AG09319 (cell line): Measurements from ENCODE around the gene IRF3.

ENCODE experiments used
- DNase-seq: peaks from one replicate; pipeline ENCODE4 v3.0.0-alpha.2; 2010; ENCODE audit warnings: low read depth; ENCODE audit errors: extremely low read depth
- CTCF ChIP-seq: IDR thresholded peaks from 2 replicates; pipeline ENCODE4 v1.5.1; 2011; ENCODE audit warnings: low read depth, mild to moderate bottlenecking, inconsistent platforms, low read length, moderate library complexity

IRF3 gene

DNA sequence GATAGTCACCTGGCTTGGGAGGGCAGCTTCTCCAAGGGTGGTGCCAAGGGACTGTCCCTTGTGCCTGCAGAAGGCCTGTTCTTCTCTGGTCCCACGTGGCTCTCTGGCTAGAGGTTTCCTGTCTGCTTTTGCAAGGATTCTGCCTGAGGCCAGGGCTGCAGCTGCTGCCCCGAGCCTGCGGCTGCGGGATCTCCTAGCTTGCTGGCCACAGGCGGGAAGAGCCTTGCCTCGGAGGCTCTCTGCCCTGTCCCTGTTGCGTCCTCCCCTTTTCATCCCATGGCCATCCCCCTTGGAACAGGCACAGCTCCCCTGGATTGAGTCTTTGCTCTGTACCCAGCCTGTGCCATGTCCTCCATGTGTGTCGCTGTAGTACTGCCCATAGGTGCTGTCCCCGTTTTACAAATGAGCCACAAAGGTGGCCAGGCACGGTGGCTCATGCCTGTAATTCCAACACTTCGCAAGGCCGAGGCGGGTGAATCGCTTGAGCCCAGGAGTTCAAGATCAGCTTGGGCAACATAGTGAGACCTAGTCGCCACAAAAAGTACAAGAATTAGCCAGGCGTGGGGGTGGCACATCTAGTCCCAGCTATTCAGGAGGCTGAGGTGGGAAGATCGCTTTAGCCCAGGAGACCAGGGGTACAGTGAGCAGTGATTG, 9.1 kb downstream of the IRF3 start:
- no peak for TF ChIP-seq CTCF
- DNase-seq = no peak

DNA sequence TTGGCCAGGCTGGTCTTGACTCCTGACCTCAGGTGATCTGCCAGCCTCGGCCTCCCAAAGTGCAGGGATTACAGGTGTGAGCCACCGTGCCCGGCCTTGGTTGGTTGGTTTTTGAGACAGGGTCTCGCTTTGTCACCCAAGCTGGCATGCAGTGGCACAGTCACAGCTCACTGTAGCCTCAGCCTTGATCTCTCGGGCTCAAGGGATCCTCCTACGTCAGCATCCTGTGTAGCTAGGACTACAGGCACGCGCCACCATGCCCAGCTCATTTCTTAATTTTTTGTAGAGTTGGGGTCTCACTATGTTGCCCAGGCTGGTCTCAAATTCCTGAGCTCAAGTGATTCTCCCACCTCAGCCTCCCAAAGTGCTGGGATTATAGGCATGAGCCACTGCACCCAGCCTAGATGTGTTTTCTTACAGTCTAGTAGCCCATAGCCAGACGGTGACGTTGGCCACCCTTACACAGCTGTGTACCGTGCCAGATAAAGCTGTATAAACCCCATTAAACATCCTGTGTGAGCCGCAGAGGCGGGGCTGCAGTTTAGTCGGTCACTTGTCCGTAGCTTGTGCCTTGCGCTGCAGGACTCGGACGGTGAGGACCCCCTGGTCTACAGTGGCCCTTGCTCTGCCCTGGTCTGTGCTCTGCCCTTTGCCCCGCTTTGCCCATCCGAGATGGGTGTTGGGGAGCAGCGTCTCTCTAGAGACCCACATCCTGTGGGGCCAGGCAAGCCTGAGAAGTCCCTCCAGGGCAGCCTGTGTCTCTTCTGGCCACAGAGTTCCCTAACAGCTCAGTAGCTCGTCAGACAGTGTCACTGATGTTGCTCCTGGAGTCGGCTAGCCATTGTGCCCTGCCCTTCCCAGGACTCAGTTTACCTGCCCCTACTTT, 9.8 kb downstream of the IRF3 start:
- DNase-seq = no peak
- no peak for TF ChIP-seq CTCF

DNA sequence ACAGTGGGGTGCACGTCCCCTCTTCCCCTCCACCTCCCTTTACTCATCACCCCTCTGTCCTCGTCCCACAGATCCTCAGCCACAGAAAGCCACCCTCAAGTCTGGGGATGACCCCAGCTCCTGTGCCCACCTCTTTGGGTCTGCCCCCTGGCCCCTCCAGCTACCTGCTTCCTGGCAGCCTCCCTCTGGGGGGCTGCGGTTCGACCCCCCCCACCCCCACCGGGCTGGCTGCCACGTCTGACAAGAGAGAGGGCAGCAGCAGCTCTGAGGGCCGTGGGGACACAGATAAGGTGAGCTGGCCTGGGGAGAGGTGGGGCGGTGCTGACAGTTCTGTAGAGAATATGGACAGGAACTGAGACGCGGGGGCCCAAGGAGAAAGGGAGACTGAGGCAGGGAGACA, 11.1 kb downstream of the IRF3 start:
- DNase-seq = no peak
- no peak for TF ChIP-seq CTCF

GRCh38 chr19:49653466-49653806, 12.2 kb downstream of the IRF3 start:
- DNase-seq = no peak
- TF ChIP-seq CTCF = no peak

DNA sequence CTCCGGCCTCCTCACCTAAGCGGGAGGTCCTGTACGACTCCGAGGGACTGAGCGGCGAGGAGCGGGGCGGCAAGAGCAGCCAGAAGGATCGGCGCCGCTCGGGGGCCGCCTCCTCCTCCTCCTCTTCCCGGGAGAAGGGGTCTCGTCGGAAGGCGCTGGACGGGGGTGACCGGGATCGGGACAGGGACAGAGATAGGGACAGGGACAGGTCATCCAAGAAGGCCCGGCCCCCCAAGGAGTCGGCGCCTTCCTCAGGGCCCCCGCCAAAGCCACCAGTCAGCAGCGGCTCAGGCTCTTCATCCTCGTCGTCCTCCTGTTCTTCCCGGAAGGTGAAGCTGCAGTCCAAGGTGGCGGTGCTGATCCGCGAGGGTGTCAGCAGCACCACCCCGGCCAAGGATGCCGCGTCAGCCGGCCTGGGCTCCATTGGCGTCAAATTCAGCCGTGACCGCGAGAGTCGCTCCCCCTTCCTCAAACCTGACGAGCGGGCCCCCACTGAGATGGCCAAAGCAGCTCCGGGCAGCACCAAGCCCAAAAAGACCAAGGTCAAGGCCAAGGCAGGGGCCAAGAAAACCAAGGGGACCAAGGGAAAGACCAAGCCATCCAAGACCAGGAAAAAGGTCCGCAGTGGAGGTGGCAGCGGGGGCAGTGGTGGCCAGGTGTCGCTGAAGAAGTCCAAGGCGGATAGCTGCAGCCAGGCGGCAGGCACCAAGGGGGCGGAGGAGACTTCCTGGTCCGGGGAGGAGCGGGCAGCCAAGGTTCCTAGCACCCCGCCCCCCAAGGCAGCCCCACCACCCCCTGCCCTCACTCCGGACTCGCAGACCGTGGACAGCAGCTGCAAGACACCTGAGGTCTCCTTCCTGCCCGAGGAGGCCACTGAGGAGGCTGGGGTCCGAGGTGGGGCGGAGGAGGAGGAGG, 12.8 kb downstream of the IRF3 start:
- TF ChIP-seq CTCF = no peak
- no peak for DNase-seq

DNA sequence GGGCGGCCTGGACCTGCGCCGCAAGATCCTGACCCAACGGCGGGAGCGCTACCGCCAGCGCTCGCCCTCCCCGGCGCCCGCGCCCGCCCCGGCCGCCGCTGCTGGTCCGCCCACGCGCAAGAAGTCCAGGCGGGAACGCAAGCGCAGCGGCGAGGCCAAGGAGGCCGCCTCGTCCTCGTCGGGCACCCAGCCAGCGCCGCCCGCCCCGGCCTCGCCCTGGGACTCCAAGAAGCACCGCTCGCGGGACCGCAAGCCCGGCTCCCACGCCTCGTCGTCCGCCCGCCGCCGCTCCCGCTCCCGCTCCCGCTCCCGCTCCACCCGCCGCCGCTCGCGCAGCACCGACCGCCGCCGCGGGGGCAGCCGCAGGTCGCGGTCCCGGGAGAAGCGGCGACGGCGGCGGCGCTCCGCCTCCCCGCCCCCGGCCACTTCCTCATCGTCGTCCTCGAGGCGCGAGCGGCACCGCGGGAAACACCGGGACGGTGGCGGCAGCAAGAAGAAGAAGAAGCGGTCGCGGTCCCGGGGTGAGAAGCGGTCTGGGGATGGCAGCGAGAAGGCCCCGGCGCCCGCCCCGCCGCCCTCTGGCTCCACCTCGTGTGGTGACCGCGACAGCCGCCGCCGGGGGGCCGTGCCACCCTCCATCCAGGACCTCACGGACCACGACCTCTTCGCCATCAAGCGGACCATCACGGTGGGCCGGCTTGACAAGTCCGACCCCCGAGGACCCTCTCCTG, 13.7 kb downstream of the IRF3 start:
- no peak for DNase-seq
- no peak for TF ChIP-seq CTCF
